Activated CD8-positive, alpha-beta memory T cell treated with anti-CD3 and anti-CD28 coated beads, Interleukin-2, amount 50 U/mL, for 4 hours (primary cell): Measurements from ENCODE around the gene EML4.
"Not testable (repeated sequence)": the region's sequence is repeated elsewhere in the genome, so short reads cannot be mapped to it uniquely, and the experiment has no call there.

Experiments
- DNase-seq: peaks from one replicate; pipeline ENCODE4 v3.0.0-alpha.2; 2020

Gene EML4

DNA sequence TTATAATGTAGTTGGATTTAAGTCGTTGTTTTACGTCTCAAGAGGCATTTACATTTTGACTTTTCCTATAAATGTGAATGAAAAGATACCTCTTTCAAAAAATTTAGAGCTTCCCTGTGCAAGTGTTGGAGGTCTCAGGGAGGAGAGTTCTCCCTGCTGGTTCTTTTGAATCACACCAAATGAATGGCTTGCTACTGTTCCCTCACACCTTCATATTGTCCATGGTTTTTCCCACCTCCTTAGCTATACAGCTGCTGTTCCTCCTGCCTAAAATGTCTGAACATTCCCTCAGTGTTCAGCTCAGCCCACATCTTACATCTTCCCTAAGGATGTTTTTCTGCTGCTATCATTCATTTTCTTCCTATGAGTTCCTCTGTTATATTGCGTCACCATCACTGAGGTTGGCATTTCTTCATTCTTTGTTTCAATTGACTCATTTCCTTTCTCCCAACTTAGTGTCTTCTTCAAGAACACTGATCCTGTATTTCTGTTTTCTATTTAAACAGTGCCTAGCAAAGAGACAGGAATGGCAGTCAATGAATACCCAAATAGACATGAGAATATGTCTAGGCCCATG, 145.8 kb downstream of the EML4 start:
- DNase-seq: no peak

GRCh38 chr2:42315844-42316470, 146.8 kb downstream of the EML4 start:
- DNase-seq: no peak

- DNase-seq: no peak
Measured at GRCh38 chr2:42316910-42317309, 147.8 kb downstream of the EML4 start.

DNA sequence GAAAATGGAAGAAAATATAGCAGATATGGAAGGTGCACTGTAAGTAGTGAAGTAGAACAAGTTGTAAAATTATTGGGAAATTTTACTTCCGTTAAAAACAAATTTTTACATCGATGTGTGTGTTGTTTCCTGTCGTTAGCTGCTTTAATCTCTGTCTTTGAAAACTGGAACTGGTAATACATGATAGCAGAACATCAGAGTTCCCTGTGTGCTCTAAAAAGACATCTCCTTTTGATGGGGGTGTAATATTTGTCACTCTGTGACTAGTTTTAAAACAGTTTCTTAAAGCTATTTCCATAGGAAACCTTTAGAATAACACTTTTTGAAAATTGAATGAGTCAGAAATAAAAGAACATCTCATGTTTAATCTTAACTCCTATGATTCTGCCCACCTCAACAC, 148.3 kb downstream of the EML4 start:
- no peak for DNase-seq

GRCh38 chr2:42317945-42318344, 148.8 kb downstream of the EML4 start:
- DNase-seq: no peak

GRCh38 chr2:42319265-42319664, 150.1 kb downstream of the EML4 start:
- DNase-seq: no peak

DNA sequence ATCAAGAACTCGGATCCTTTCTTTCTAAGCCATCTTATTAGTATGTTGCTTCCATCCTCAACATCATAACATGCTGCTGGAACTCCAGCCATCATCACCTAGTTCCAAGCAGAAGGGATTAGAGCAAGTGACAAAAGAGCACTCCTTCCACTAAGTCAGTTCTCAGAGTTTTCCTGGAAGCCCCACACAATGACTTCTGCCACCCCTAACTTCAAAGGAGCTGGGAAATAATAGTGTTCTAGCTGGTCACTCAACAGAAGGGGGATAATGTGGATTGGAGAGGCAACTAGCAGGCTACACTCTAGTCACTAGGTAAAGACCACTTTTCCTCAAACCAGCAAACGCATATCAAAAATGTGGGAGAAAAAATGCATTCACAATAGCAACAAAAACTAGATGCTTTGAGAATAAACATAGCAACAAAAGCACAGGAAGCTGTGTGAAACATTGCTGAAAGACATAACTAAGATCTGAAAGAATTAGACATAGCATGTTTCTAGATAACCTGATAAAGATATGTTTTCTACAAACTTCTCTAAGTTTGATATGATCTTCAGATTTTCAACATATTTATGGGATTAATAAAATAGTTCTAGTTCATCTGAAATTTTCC, 152.4 kb downstream of the EML4 start:
- DNase-seq: no peak

DNA sequence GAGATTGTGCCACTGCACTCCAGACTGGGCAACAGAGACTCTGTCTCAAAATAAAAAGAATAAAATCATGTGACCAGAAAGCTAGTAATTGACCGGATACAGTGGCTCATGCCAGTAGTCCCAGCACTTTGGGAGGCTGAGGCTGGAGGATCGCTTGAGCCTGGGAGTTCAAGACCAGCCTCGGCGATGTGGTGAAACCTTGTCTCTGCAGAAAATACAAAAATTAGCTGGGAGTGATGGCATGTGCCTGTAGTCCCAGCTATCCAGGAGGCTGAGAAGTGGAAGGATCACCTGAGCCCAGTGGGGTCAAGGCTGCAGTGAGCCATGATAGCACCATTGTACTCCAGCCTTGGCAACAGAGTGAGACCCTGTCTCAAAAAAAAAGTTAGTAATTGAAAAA, 155.1 kb downstream of the EML4 start:
- DNase-seq: no peak

GRCh38 chr2:42324949-42325348, 155.8 kb downstream of the EML4 start:
- no peak for DNase-seq

DNA sequence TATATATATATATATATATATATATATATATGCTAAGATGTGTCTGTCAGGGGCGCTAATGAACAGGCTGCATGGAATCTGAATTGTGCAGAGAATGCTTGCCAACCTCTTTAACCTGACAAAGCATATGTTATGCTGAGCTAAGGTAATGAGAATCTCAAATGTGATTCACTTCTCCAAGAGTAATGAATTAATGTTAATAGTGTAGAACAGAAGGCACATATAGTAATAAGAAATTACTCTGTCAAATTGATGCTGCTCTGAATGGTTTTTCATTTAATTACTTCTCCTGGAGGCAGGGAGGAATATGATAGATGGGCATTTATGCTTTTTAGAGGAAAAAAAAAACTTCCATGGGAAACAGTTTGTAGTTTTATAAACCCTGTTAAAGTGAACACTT, 156.5 kb downstream of the EML4 start:
- DNase-seq: no peak

DNA sequence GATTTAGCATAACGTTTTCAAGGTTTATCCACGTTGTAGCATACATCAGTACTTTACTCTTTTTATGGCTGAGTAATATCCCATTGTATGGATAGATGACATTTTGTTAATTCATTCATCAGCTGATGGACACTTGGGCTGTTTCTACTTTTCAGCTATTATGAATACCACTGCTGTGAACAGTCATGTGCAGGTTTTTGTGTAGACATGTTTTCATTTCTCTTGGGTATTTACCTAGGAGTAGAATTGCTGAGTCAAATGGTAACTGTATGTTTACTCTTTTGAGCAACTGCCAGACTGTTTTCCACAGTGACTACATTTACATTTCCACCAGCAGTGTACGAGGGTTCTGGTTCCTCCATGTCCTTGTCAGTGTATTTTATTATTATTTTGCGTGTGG, 158.0 kb downstream of the EML4 start:
- DNase-seq: no peak

DNA sequence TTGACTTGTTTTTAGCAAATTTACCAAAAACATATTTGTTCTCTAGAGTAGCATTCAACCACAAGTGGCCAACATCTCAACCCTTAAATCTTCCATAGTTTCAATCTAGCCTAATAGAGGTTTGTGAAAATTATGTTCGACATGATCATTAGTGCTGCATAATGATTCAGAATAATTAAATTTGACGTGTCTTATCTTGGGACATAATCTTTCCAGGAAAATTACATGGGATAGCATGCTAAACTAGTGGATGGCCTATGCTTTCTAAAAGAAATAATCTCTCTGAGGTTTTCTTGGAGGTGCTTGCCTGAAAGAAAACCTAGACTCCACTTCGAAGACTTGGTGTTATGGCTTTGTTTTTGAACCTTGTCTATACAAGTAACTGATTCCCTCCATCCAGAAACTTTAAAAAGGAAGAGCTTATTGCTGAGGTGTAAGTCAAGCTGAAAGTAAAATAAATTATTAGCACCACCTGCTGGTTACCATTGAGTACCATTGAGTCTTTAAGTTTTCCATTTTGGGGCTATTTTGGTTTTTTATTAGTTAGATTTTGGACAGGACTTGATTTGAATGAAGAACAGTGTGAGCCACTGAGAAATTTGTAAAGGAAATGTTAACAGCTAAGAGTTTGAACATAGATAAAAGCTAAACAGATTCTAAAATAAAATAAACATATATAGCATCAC, 159.1 kb downstream of the EML4 start:
- no peak for DNase-seq

DNA sequence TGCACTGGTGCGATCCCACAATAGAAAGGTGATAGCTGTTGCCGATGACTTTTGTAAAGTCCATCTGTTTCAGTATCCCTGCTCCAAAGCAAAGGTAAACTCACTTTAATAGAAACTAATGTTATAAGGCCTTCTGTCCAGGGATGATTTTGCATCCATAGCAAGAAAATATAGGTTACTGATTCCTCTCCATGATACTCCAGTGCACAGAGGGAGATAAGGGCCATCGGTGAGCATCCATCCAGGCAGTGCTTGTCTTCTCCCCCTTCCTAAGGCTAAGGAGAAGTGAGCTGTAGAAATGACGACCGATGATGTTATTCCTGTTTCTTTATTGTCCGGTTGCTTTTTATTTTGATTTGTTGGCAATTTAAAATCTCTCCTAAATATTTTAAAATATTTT, 159.8 kb downstream of the EML4 start:
- no peak for DNase-seq

- DNase-seq: no peak
Measured at GRCh38 chr2:42329736-42330135, 160.6 kb downstream of the EML4 start.

DNA sequence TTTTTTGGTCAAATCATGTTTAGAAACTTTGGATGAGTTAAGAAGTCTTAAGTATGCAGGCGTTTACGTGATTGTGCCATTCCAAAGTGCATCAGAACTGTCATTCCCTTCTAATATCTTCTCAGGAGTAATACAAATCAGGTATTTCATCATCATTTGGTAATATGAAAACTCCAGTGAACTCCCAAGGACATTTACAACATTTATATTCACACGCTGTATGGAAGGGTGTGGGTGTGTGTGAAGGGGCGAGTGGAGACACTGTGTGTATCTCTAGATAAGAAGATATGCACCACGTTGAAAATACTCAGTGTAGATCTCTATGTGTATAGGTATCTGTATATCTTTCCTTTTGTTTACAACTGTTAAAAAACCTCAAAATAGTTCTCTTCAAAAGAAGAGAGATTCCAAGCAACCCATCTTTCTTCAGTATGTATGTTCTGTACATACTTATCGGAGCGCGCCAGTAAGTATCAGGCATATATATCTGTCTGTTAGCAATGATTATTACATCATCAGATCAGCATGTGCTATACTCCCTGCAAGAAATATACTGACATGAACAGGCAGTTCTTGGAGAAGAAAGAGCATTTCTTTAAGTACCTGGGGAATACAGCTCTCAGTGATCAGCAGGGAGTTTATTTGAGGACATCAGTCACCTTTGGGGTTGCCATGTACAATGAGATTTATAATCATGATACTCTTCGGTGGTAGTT, 162.6 kb downstream of the EML4 start:
- DNase-seq: no peak

- DNase-seq: no peak
Measured at GRCh38 chr2:42332575-42332974, 163.4 kb downstream of the EML4 start.

DNA sequence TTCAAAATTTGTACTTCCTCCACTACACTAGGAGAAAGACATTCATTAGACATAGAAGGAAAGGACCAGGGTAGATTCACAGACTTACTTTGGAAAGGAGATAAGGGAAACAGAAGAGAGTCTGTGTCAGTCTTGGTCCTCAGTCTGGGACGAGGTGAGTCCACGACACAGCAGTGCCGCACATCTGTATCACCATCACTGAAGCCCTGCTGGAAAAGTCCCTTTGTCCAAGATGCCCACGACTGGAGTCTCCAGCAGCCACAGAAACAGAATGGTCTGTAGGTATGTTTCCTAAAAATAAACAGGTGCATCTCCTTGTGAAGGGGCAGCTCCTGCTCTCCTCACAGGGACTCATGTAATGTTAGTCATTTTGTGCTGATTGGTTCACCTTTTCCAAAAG, 164.4 kb downstream of the EML4 start:
- no peak for DNase-seq

GRCh38 chr2:42334220-42334619, 165.1 kb downstream of the EML4 start:
- DNase-seq: no peak

DNA sequence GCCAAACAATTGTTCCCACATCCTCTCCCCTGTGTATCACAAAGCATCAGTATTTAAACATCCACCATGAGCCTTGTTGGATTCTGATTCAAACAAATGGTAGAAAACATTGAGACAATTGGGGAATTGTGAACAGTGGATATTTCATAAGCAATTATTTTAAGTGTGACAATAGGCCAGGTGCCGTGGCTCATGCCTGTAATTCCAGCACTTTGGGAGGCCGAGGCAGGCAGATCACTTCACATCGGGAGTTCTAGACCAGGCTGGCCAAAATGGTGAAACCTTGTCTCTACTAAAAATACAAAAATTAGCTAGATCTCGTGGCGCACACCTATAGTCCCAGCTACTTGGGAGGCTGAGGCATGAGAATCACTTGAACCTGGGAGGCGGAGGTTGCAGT, 165.7 kb downstream of the EML4 start:
- not testable (repeated sequence) for DNase-seq

GRCh38 chr2:42335514-42336104, 166.5 kb downstream of the EML4 start:
- no peak for DNase-seq

- DNase-seq: no peak
Measured at GRCh38 chr2:42336361-42336965, 167.3 kb downstream of the EML4 start.

GRCh38 chr2:42337356-42337820, 168.2 kb downstream of the EML4 start:
- DNase-seq: no peak
